ENCODE results near the gene HSDL1. TPM values are rescaled to one million over a fixed set of nuclear protein-coding genes. Genes with fewer than 3 reads are reported as not detected.

HSDL1 gene
- total RNA-seq = 10 to 100 TPM; 17.4 to 41.3 TPM
- 10 to 100 TPM; 12.6 to 16.0 TPM for polyA plus RNA-seq
- long read RNA-seq, donor 1, transcript HSDL1-208 (1 exons, 3,059 nt) = major isoform, 30 of 38 reads
- long read RNA-seq, donor 1, transcript HSDL1-201 (6 exons, 3,519 nt) = minor isoform, 6 of 38 reads
- long read RNA-seq, donor 1, partial matches to known transcripts = 0 of 38 reads
- long read RNA-seq, donor 1, other reads (novel, unspliced or antisense) = 0 of 38 reads
- long read RNA-seq, donor 2, transcript HSDL1-208 (1 exons, 3,059 nt) = major isoform, 11 of 15 reads
- long read RNA-seq, donor 2, partial matches to known transcripts = 0 of 15 reads
- long read RNA-seq, donor 2, other reads (novel, unspliced or antisense) = 0 of 15 reads
- long read RNA-seq, donor 3, transcript HSDL1-208 (1 exons, 3,059 nt) = major isoform, 10 of 14 reads
- long read RNA-seq, donor 3, partial matches to known transcripts = 0 of 14 reads
- long read RNA-seq, donor 3, other reads (novel, unspliced or antisense) = 0 of 14 reads
- long read RNA-seq, donor 4, transcript HSDL1-208 (1 exons, 3,059 nt) = major isoform, 13 of 14 reads
- long read RNA-seq, donor 4, partial matches to known transcripts = 0 of 14 reads
- long read RNA-seq, donor 4, other reads (novel, unspliced or antisense) = 0 of 14 reads
- long read RNA-seq, donor 5, transcript HSDL1-201 (6 exons, 3,519 nt) = minor isoform, 5 of 83 reads
- long read RNA-seq, donor 5, transcript HSDL1-208 (1 exons, 3,059 nt) = major isoform, 19 of 83 reads
- long read RNA-seq, donor 5, partial matches to known transcripts = 48 of 83 reads
- long read RNA-seq, donor 5, other reads (novel, unspliced or antisense) = 9 of 83 reads

GRCh38 chr16:84144859-84145639, at the start of gene HSDL1, which contains the start of gene DNAAF1:
Gene HSDL1 (minus strand): TSS chr16:84145177. CDS start chr16:84131321, 13,856 bp downstream.
Gene DNAAF1 (plus strand): TSS chr16:84145308. CDS start chr16:84145441, 133 bp downstream.
- H3K9me3 ChIP-seq (ENCODE audit: control insufficient read depth in 4 of 4, insufficient read depth in 3 of 4, low read length in 3 of 4) = no peaks in the 10 kb centered on the region
- peaks cover 0 to 7% (median 5%) of the 10 kb centered on the region in 5 donors for H3K4me1 ChIP-seq (ENCODE audit: control insufficient read depth in 5 of 5, insufficient read depth in 5 of 5, low read length in 5 of 5)
- H3K36me3 ChIP-seq (ENCODE audit: control insufficient read depth in 4 of 4, insufficient read depth in 4 of 4, low read length in 4 of 4) = no peaks in the 10 kb centered on the region
- 0 to 1% methylated on average over 79 to 89 of the region's 89 CpGs for WGBS, 2 donors
- no peak for TF ChIP-seq CTCF (IDR thresholded peaks at IDR 0.05; ENCODE audit: control extremely low read depth, extremely low read depth)
- peak; percentile 98 for ATAC-seq (ENCODE audit: insufficient read depth, low FRiP score)
- no peaks in the 10 kb centered on the region for H3K27me3 ChIP-seq (ENCODE audit: control insufficient read depth in 3 of 3, insufficient read depth in 3 of 3, low read length in 2 of 3)
- DNase-seq = peak; percentile 92 to 94 (median 94)
- peak within 1 kb of the TSS; percentile 52 to 56 for H3K27ac ChIP-seq (ENCODE audit: low read depth in 1 of 2, low read length in 1 of 2)
- peak within 1 kb of the TSS; percentile 66 for H3K4me3 ChIP-seq
- peak within 1 kb of the TSS; percentile 8 to 37 for H3K9ac ChIP-seq (ENCODE audit: insufficient read depth in 1 of 2, low read length in 2 of 2)

GRCh38 chr16:84194018-84194417, 49.0 kb upstream of the HSDL1 start:
- Histone ChIP-seq H3K4me1 (ENCODE audit: control insufficient read depth in 5 of 5, insufficient read depth in 5 of 5, low read length in 5 of 5) (no peaks in the 10 kb centered on the region), H3K4me3 (no peak overlapping the region)

GRCh38 chr16:84193480-84193879, 48.5 kb upstream of the HSDL1 start:
- Histone ChIP-seq H3K36me3 (ENCODE audit: control insufficient read depth in 4 of 4, insufficient read depth in 4 of 4, low read length in 4 of 4) (no peaks in the 10 kb centered on the region), H3K9ac (ENCODE audit: insufficient read depth in 1 of 2, low read length in 2 of 2) (no peak overlapping the region), H3K4me1 (ENCODE audit: control insufficient read depth in 5 of 5, insufficient read depth in 5 of 5, low read length in 5 of 5) (no peaks in the 10 kb centered on the region), H3K4me3 (no peak overlapping the region), H3K9me3 (ENCODE audit: control insufficient read depth in 4 of 4, insufficient read depth in 3 of 4, low read length in 3 of 4) (no peaks in the 10 kb centered on the region), H3K27ac (ENCODE audit: low read depth in 1 of 2, low read length in 1 of 2) (no peak overlapping the region), H3K27me3 (ENCODE audit: control insufficient read depth in 3 of 3, insufficient read depth in 3 of 3, low read length in 2 of 3) (no peaks in the 10 kb centered on the region)
- no peak for DNase-seq
- no peak for TF ChIP-seq CTCF (IDR thresholded peaks at IDR 0.05; ENCODE audit: control extremely low read depth, extremely low read depth)
- WGBS, 2 donors = 77 to 80% methylated on average over 7 of the region's 7 CpGs
- no peak for ATAC-seq (ENCODE audit: insufficient read depth, low FRiP score)

More at GRCh38 chr16:84194018-84194417, 49.0 kb upstream of the HSDL1 start:
- no peak for ATAC-seq (ENCODE audit: insufficient read depth, low FRiP score)
- H3K9ac ChIP-seq (ENCODE audit: insufficient read depth in 1 of 2, low read length in 2 of 2) = no peak overlapping the region
- H3K9me3 ChIP-seq (ENCODE audit: control insufficient read depth in 4 of 4, insufficient read depth in 3 of 4, low read length in 3 of 4) = no peaks in the 10 kb centered on the region
- H3K27ac ChIP-seq (ENCODE audit: low read depth in 1 of 2, low read length in 1 of 2) = no peak overlapping the region
- H3K27me3 ChIP-seq (ENCODE audit: control insufficient read depth in 3 of 3, insufficient read depth in 3 of 3, low read length in 2 of 3) = no peaks in the 10 kb centered on the region
- H3K36me3 ChIP-seq (ENCODE audit: control insufficient read depth in 4 of 4, insufficient read depth in 4 of 4, low read length in 4 of 4) = no peaks in the 10 kb centered on the region
- 84 to 87% methylated on average over 11 of the region's 11 CpGs for WGBS, 2 donors
- DNase-seq = no peak
- no peak for TF ChIP-seq CTCF (IDR thresholded peaks at IDR 0.05; ENCODE audit: control extremely low read depth, extremely low read depth)

Data from lung (tissue), 16 donors.